ENCODE data around the gene TPX2.

Gene TPX2

GRCh38 chr20:31709939-31710338 is 29.2 kb upstream of the TPX2 start:
- Histone ChIP-seq H3K27me3 (ENCODE audit: control insufficient read depth, insufficient read depth, low read length) (no peaks in the 10 kb centered on the region), H3K9me3 (ENCODE audit: control insufficient read depth, low read length) (no peaks in the 10 kb centered on the region), H3K9ac (ENCODE audit: low read length) (no peak overlapping the region), H3K4me3 (ENCODE audit: low read length) (no peak overlapping the region), H3K36me3 (ENCODE audit: control insufficient read depth, insufficient read depth, low read length) (peaks cover 12% of the 10 kb centered on the region), H3K4me1 (ENCODE audit: control insufficient read depth, insufficient read depth, low read length) (peaks cover 86% of the 10 kb centered on the region)

GRCh38 chr20:31710423-31711108 is 28.5 kb upstream of the TPX2 start:
- Histone ChIP-seq H3K9me3 (ENCODE audit: control insufficient read depth, low read length) (no peaks in the 10 kb centered on the region), H3K4me1 (ENCODE audit: control insufficient read depth, insufficient read depth, low read length) (peaks cover 79% of the 10 kb centered on the region), H3K36me3 (ENCODE audit: control insufficient read depth, insufficient read depth, low read length) (peaks cover 17% of the 10 kb centered on the region), H3K9ac (ENCODE audit: low read length) (peak overlapping the region; percentile 63), H3K27me3 (ENCODE audit: control insufficient read depth, insufficient read depth, low read length) (no peaks in the 10 kb centered on the region), H3K4me3 (ENCODE audit: low read length) (no peak overlapping the region)

GRCh38 chr20:31711179-31712111 is 27.6 kb upstream of the TPX2 start:
- no peak overlapping the region for H3K4me3 ChIP-seq (ENCODE audit: low read length)
- H3K9ac ChIP-seq (ENCODE audit: low read length) = peak overlapping the region; percentile 63
- H3K27me3 ChIP-seq (ENCODE audit: control insufficient read depth, insufficient read depth, low read length) = no peaks in the 10 kb centered on the region

GRCh38 chr20:31712112-31712553 is 27.0 kb upstream of the TPX2 start:
- peaks cover 79% of the 10 kb centered on the region for H3K4me1 ChIP-seq (ENCODE audit: control insufficient read depth, insufficient read depth, low read length)
- peak overlapping the region; percentile 1 for H3K4me3 ChIP-seq (ENCODE audit: low read length)

More at GRCh38 chr20:31711179-31712111, 27.6 kb upstream of the TPX2 start:
- Histone ChIP-seq H3K9me3 (ENCODE audit: control insufficient read depth, low read length) (no peaks in the 10 kb centered on the region), H3K36me3 (ENCODE audit: control insufficient read depth, insufficient read depth, low read length) (peaks cover 18% of the 10 kb centered on the region), H3K4me1 (ENCODE audit: control insufficient read depth, insufficient read depth, low read length) (peaks cover 79% of the 10 kb centered on the region)

GRCh38 chr20:31712564-31713311 is 26.4 kb upstream of the TPX2 start:
- Histone ChIP-seq H3K4me1 (ENCODE audit: control insufficient read depth, insufficient read depth, low read length) (peaks cover 81% of the 10 kb centered on the region), H3K9ac (ENCODE audit: low read length) (peak overlapping the region; percentile 63), H3K4me3 (ENCODE audit: low read length) (peak overlapping the region; percentile 1), H3K36me3 (ENCODE audit: control insufficient read depth, insufficient read depth, low read length) (peaks cover 17% of the 10 kb centered on the region), H3K9me3 (ENCODE audit: control insufficient read depth, low read length) (no peaks in the 10 kb centered on the region), H3K27me3 (ENCODE audit: control insufficient read depth, insufficient read depth, low read length) (no peaks in the 10 kb centered on the region)

More at GRCh38 chr20:31712112-31712553, 27.0 kb upstream of the TPX2 start:
- H3K36me3 ChIP-seq (ENCODE audit: control insufficient read depth, insufficient read depth, low read length) = peaks cover 19% of the 10 kb centered on the region
- peak overlapping the region; percentile 63 for H3K9ac ChIP-seq (ENCODE audit: low read length)
- H3K9me3 ChIP-seq (ENCODE audit: control insufficient read depth, low read length) = no peaks in the 10 kb centered on the region
- H3K27me3 ChIP-seq (ENCODE audit: control insufficient read depth, insufficient read depth, low read length) = no peaks in the 10 kb centered on the region

- H3K9ac ChIP-seq (ENCODE audit: low read length) = peak overlapping the region; percentile 63
- H3K4me1 ChIP-seq (ENCODE audit: control insufficient read depth, insufficient read depth, low read length) = peaks cover 81% of the 10 kb centered on the region
- H3K4me3 ChIP-seq (ENCODE audit: low read length) = no peak overlapping the region
Measured at GRCh38 chr20:31713312-31714273, 25.5 kb upstream of the TPX2 start.

GRCh38 chr20:31715766-31716165 is 23.3 kb upstream of the TPX2 start:
- peaks cover 17% of the 10 kb centered on the region for H3K36me3 ChIP-seq (ENCODE audit: control insufficient read depth, insufficient read depth, low read length)

More at GRCh38 chr20:31713312-31714273, 25.5 kb upstream of the TPX2 start:
- peaks cover 17% of the 10 kb centered on the region for H3K36me3 ChIP-seq (ENCODE audit: control insufficient read depth, insufficient read depth, low read length)
- H3K9me3 ChIP-seq (ENCODE audit: control insufficient read depth, low read length) = no peaks in the 10 kb centered on the region
- no peaks in the 10 kb centered on the region for H3K27me3 ChIP-seq (ENCODE audit: control insufficient read depth, insufficient read depth, low read length)

GRCh38 chr20:31716351-31716750 is 22.7 kb upstream of the TPX2 start:
- Histone ChIP-seq H3K36me3 (ENCODE audit: control insufficient read depth, insufficient read depth, low read length) (peaks cover 18% of the 10 kb centered on the region), H3K4me1 (ENCODE audit: control insufficient read depth, insufficient read depth, low read length) (peaks cover 84% of the 10 kb centered on the region), H3K9me3 (ENCODE audit: control insufficient read depth, low read length) (no peaks in the 10 kb centered on the region), H3K4me3 (ENCODE audit: low read length) (no peak overlapping the region), H3K9ac (ENCODE audit: low read length) (peak overlapping the region; percentile 19), H3K27me3 (ENCODE audit: control insufficient read depth, insufficient read depth, low read length) (no peaks in the 10 kb centered on the region)

More at GRCh38 chr20:31715766-31716165, 23.3 kb upstream of the TPX2 start:
- Histone ChIP-seq H3K4me1 (ENCODE audit: control insufficient read depth, insufficient read depth, low read length) (peaks cover 86% of the 10 kb centered on the region), H3K9me3 (ENCODE audit: control insufficient read depth, low read length) (no peaks in the 10 kb centered on the region), H3K9ac (ENCODE audit: low read length) (no peak overlapping the region), H3K27me3 (ENCODE audit: control insufficient read depth, insufficient read depth, low read length) (no peaks in the 10 kb centered on the region), H3K4me3 (ENCODE audit: low read length) (no peak overlapping the region)

- no peak overlapping the region for H3K4me3 ChIP-seq (ENCODE audit: low read length)
- no peaks in the 10 kb centered on the region for H3K27me3 ChIP-seq (ENCODE audit: control insufficient read depth, insufficient read depth, low read length)
- peaks cover 82% of the 10 kb centered on the region for H3K4me1 ChIP-seq (ENCODE audit: control insufficient read depth, insufficient read depth, low read length)
- peak overlapping the region; percentile 19 for H3K9ac ChIP-seq (ENCODE audit: low read length)
- H3K36me3 ChIP-seq (ENCODE audit: control insufficient read depth, insufficient read depth, low read length) = peaks cover 21% of the 10 kb centered on the region
- no peaks in the 10 kb centered on the region for H3K9me3 ChIP-seq (ENCODE audit: control insufficient read depth, low read length)
Measured at GRCh38 chr20:31716818-31717477, 22.1 kb upstream of the TPX2 start.

GRCh38 chr20:31717478-31718201 is 21.4 kb upstream of the TPX2 start:
- Histone ChIP-seq H3K9ac (ENCODE audit: low read length) (peak overlapping the region; percentile 19), H3K4me3 (ENCODE audit: low read length) (no peak overlapping the region), H3K4me1 (ENCODE audit: control insufficient read depth, insufficient read depth, low read length) (peaks cover 75% of the 10 kb centered on the region), H3K27me3 (ENCODE audit: control insufficient read depth, insufficient read depth, low read length) (no peaks in the 10 kb centered on the region), H3K36me3 (ENCODE audit: control insufficient read depth, insufficient read depth, low read length) (peaks cover 21% of the 10 kb centered on the region), H3K9me3 (ENCODE audit: control insufficient read depth, low read length) (no peaks in the 10 kb centered on the region)

Measured in mucosa of stomach (tissue), 1 donor.